GM10248 (cell line): ENCODE results near the gene PPP1CC.
A peak's percentile ranks its signal among the peaks of the same experiment; 100 is the strongest.

Source experiments
- CTCF ChIA-PET: fragments of 300-600 bp; sonication (Branson Sonifier 250); formaldehyde crosslinking; extraction: SDS; loops from one replicate; lab custom pipeline; 2021; ENCODE audit warnings: antibody characterized with exemption; lab: Yijun Ruan, JAX
- POLR2A ChIA-PET: fragments of 350-650 bp; sonication (Branson Sonifier 250); formaldehyde crosslinking; extraction: SDS; loops from one replicate; lab custom pipeline; 2020; ENCODE audit warnings: antibody characterized with exemption; lab: Yijun Ruan, JAX
- DNase-seq: peaks from one replicate; pipeline ENCODE4 v3.0.0; 2012; ENCODE audit errors: extremely low spot score
- TF ChIP-seq, protein P1 (sequence below): IDR thresholded peaks from 2 replicates; pipeline ENCODE4 v1.5.1; 2012; ENCODE audit warnings: mild to moderate bottlenecking, low read depth; ENCODE audit errors: extremely low read depth, missing control alignments, control extremely low read depth

The PPP1CC gene

DNA sequence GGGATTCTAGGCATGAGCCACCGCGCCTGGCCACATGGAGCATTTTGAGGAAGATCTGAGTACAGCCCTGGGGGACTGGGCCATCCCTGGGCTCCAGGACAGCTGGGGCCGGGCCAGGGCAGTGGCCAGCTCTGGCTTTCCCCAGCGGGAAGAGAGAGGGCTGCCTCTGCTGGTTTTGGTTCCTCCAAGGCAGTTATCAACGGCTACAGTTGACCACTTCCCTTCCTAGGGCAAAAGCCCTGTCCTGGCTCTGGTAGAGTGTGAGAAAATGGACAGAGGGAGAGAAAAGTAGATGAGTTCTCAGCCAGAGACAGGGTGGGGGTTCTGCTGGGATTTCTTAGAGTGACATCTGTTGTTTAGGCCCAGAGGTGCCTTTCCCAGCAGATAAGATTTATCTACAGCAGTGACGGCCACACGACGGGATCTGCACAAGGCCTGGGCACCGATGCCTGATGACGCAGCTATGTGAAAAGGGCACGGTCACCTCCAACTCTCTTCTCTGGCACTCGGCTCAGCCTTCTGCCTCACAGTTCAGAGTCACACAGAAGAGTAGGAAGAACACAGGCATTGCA lies 48.3 kb downstream of the PPP1CC start:
- ChIA-PET POLR2A (interaction anchor here (0.6 kb wide), 1 partner anchor 261 kb away, joined by 3 read pairs; no protein-coding TSS in a partner anchor), CTCF (interaction anchor here (0.9 to 2.9 kb wide), 6 partner anchors 17 to 134 kb away, joined by 3 to 10 read pairs (median 4); no protein-coding TSS in a partner anchor)

DNA sequence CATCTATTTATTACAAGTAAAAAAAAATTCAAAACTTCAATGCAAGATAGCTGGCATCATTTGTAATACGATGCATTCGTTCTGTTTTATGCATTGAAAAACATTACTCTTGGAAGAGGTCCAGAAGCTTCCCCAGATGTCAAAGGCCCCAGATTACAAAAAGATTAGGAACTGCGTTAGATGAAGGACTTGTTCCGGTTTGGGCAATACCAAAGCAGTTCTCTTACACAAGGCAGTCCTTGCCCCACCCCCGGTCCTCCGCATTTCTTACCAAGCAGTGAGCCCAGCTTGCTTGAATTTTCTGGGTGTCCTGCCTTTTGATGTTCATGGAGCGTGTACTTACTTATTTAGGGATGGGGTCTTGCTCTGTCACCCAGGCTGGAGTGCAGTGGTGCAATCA lies 49.0 kb downstream of the PPP1CC start:
- POLR2A ChIA-PET, result interaction anchor here (0.6 kb wide), 1 partner anchor 260 kb away, joined by 3 read pairs; no protein-coding TSS in a partner anchor
- CTCF ChIA-PET, result interaction anchor here (0.9 to 2.9 kb wide), 5 partner anchors 26 to 134 kb away, joined by 3 to 10 read pairs (median 4); no protein-coding TSS in a partner anchor
- DNase-seq, result no peak
- TF ChIP-seq, protein P1, sequence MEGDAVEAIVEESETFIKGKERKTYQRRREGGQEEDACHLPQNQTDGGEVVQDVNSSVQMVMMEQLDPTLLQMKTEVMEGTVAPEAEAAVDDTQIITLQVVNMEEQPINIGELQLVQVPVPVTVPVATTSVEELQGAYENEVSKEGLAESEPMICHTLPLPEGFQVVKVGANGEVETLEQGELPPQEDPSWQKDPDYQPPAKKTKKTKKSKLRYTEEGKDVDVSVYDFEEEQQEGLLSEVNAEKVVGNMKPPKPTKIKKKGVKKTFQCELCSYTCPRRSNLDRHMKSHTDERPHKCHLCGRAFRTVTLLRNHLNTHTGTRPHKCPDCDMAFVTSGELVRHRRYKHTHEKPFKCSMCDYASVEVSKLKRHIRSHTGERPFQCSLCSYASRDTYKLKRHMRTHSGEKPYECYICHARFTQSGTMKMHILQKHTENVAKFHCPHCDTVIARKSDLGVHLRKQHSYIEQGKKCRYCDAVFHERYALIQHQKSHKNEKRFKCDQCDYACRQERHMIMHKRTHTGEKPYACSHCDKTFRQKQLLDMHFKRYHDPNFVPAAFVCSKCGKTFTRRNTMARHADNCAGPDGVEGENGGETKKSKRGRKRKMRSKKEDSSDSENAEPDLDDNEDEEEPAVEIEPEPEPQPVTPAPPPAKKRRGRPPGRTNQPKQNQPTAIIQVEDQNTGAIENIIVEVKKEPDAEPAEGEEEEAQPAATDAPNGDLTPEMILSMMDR, result no peak

More for the DNA sequence above, 48.3 kb downstream of the PPP1CC start:
- peak; percentile 32 for DNase-seq
- TF ChIP-seq, protein P1, result no peak

DNA sequence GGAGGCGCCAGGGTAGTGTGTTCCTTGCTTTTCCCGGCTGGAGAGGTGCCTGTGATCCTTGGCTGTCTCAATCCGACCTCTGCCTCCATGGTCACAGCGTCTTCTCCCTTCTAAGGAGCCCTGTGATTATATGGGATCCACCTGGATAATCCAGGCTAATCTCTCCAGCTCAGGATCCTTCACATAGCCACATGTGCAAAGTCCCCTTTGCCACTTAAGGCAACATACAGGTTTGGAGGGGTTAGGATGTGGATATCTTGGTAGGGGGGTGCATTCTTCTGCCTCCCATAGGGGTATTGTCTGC lies 52.6 kb downstream of the PPP1CC start:
- peak; percentile 6 for DNase-seq
- CTCF ChIA-PET, result interaction anchor here (1.1 to 1.3 kb wide), 3 partner anchors 8 to 221 kb away, joined by 3 to 4 read pairs (median 3); partner anchors contain the start of gene FAM216A
- POLR2A ChIA-PET, result interaction anchor here (1.2 kb wide), 1 partner anchor 22 kb away, joined by 3 read pairs; no protein-coding TSS in a partner anchor
- TF ChIP-seq, protein P1, result no peak

DNA sequence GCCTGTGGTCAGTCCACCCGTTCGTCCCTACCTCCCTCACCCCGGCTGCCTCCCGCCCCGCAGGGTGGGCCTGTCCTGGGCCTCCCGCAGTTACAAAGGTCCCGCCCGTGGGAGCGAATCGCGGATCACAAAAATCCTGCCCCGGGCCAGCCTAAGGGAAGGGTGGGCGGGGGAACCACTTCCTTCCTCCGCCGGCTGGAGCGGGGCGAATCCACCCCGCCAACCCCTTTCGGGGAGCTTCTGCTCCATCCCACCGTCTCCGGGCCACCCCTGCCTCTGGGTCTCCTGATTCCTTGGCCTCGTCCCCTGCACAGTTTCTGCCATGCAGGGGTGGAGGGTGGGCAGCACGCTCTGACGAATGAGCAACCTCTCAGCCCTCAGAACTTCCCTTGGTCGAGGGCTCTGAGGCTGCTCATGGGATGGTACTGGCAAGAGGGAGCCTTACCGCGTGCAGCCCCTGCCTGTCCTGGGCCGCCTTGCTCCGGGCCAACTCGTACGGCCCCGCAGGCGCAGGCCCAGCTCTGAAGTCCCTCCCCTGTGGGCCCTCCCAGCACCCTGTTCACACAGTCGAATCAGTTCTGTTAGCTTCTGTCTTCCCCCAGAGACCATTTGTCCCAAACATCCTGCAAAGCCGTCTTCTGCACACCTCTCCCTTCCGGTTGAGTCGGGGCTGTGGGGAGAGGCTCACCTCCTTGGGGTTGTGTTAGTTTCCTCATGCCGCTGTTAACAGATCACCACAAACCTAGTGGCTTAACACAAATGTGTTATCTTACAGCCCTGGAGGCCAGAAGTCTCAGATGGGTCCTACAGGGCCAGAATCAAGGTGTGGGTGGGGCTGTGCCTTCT lies 53.2 kb downstream of the PPP1CC start:
- POLR2A ChIA-PET, result interaction anchor here (1.2 kb wide), 1 partner anchor 21 kb away, joined by 3 read pairs; no protein-coding TSS in a partner anchor
- peak; percentile 80 for DNase-seq
- CTCF ChIA-PET, result interaction anchor here (1.1 to 1.3 kb wide), 3 partner anchors 8 to 221 kb away, joined by 3 to 4 read pairs (median 3); partner anchors contain the start of gene FAM216A

DNA sequence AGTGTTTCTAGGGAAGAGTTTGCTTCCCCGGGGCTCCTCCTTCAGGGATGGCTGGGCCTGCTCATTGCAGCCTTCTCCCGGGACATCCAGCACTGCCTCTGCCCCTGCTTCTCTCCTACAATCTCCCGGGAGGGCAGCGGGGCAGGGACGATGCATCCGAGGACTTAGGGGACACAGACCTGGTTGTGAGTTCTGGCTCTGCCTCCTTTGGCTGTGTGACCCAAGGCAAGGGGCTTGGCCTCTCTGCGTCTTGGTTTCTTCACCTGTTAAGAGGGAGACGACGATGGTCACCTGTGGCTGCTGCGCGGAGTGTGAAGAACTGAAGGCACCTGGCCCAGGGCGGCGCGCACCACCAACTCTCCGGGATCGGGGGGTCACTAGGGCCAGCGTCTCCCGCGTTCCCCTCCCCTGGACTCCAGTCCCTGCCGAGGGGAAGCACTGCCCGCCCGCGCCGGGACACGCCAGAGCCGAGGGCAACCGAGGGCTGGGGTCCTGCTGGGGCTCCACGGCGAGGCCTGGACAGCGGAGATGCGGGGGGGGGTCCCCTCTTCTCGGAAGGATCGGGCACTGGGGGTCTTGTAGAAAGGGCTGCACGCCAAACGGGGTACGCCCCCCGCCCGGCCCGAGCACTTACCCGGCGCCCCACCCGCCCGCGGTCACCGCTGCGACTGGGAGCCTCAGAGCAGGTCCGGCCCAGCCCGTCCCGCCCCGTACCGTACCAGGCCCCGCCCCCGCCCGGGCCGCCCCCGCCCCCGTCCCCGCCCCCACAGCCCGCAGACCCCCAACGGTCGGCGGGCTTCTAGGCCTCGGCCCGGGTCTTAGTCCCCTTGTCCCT lies 54.0 kb downstream of the PPP1CC start, which contains the start of gene HVCN1:
TSS of gene HVCN1 (minus strand) at position 670 of the 835 bp plus-strand sequence. CDS start 5,870 bp downstream, outside the sequence.
- TF ChIP-seq, protein P1, result no peak
- ChIA-PET POLR2A (no interaction called here), CTCF (interaction anchor here (2.3 kb wide), 1 partner anchor 9 kb away, joined by 14 read pairs; no protein-coding TSS in a partner anchor)
- DNase-seq, result peak; percentile 83

More for the DNA sequence above, 53.2 kb downstream of the PPP1CC start:
- TF ChIP-seq, protein P1, result no peak
